ENCODE results near the gene TMEM191B. TPM values are rescaled to one million over a fixed set of nuclear protein-coding genes. Genes with fewer than 3 reads are reported as not detected.
"Not testable (repeated sequence)": the region's sequence is repeated elsewhere in the genome, so short reads cannot be mapped to it uniquely, and the experiment has no call there.

The TMEM191B gene
- total RNA-seq, 1 donor from 2014 or later, result 2.8 TPM

DNA sequence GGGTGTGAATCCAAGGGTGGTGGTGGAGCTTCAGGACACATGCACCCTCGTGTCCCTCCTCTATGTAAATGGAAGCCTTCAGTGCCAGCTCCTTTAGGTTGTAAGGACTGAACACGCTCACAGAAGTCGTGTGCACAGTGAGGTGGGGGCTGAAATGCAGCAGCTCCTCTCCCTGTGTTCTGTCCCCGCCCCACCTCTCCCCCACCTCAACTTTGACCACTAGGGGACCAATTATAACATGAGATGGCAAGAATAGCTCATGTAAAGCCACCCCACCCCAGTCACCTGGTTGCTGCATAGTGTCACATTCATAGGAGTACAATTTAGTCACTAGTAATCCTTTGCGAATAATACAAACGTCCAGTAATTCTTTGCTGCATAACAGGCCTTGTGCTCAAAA is 4.8 kb upstream of the TMEM191B start:
- not testable (repeated sequence) for DNase-seq (ENCODE audit: low read depth); H3K4me1 Mint-ChIP-seq (ENCODE audit: low read depth, unreplicated experiment); H3K79me2 ChIP-seq (ENCODE audit: insufficient read depth, low read length); H3K27me3 ChIP-seq (ENCODE audit: insufficient read depth, low read length); FAIRE-seq; H2AFZ ChIP-seq (ENCODE audit: low read depth, low read length); H3K36me3 Mint-ChIP-seq (ENCODE audit: low read depth, unreplicated experiment); H3K4me2 ChIP-seq (ENCODE audit: low read length); H3K9me3 ChIP-seq (ENCODE audit: insufficient read depth, low read depth, low read length); H3K4me3 Mint-ChIP-seq (ENCODE audit: unreplicated experiment); H3K27ac ChIP-seq (ENCODE audit: low read depth, low read length); H3K4me3 ChIP-seq (ENCODE audit: insufficient read depth, low read depth, low read length); H3K4me1 ChIP-seq (ENCODE audit: insufficient read depth, low read length); H4K20me1 ChIP-seq (ENCODE audit: insufficient read depth, low read length); H3K36me3 ChIP-seq (ENCODE audit: insufficient read depth, low read length); H3K9me3 Mint-ChIP-seq (ENCODE audit: unreplicated experiment); H3K9ac ChIP-seq (ENCODE audit: low read length); H3K27me3 Mint-ChIP-seq (ENCODE audit: low read depth, unreplicated experiment); H3K27ac Mint-ChIP-seq (ENCODE audit: unreplicated experiment)

GRCh38 chr22:18523328-18523727 is 4.3 kb upstream of the TMEM191B start:
- H3K36me3 Mint-ChIP-seq (ENCODE audit: low read depth, unreplicated experiment); FAIRE-seq; H3K27me3 Mint-ChIP-seq (ENCODE audit: low read depth, unreplicated experiment); H3K4me1 ChIP-seq (ENCODE audit: insufficient read depth, low read length); H3K9ac ChIP-seq (ENCODE audit: low read length); H3K4me2 ChIP-seq (ENCODE audit: low read length); DNase-seq (ENCODE audit: low read depth); H3K4me3 ChIP-seq (ENCODE audit: insufficient read depth, low read depth, low read length); H3K9me3 ChIP-seq (ENCODE audit: insufficient read depth, low read depth, low read length); H3K27me3 ChIP-seq (ENCODE audit: insufficient read depth, low read length); H3K4me1 Mint-ChIP-seq (ENCODE audit: low read depth, unreplicated experiment); H3K27ac Mint-ChIP-seq (ENCODE audit: unreplicated experiment); H4K20me1 ChIP-seq (ENCODE audit: insufficient read depth, low read length); H3K4me3 Mint-ChIP-seq (ENCODE audit: unreplicated experiment); H3K79me2 ChIP-seq (ENCODE audit: insufficient read depth, low read length); H3K27ac ChIP-seq (ENCODE audit: low read depth, low read length); H2AFZ ChIP-seq (ENCODE audit: low read depth, low read length); H3K9me3 Mint-ChIP-seq (ENCODE audit: unreplicated experiment); H3K36me3 ChIP-seq (ENCODE audit: insufficient read depth, low read length): not testable (repeated sequence)

DNA sequence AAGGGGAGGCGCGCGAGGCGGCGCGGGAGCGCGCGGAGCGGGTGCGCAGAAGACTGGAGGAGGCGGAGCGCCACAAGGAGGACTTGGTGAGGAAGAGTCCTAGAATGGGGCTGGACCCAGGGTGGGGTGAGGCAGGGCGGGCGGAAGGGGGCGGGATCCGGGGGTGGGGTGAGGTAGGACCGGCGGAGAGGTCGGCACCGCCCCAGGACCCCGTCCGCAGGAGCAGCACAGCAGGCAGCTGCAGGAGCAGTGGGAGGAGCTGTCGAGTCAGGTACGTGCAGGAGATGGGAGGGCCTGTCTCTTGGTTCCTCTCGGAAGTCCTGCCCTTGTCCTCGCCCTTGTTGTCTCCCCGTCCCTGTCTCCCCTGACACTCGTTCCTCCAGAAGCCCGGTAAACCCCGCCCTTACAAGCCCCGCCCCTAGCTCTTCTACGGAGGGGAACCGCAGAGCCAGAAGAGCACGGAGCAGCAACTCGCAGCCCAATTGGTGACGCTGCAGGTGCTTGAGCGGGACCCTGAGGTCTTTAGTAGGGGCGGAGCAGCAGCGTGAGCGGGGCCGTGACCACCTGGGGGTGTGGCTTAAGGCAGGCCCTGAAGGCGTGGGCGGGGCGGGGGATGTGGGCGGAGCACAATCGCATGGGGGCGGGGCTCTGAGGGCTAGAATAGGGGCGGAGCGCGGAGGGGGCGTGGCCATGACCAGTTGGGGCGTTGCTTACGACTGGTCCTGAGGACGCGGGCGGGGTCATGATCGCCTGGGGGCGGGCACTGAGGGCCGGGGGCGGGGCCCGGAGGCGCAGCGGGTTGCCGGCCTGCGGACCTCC is 1.2 kb downstream of the TMEM191B start:
- H3K27ac Mint-ChIP-seq (ENCODE audit: unreplicated experiment), result peak overlapping the region; percentile 47
- not testable (repeated sequence) for H3K4me3 ChIP-seq (ENCODE audit: insufficient read depth, low read depth, low read length); H3K79me2 ChIP-seq (ENCODE audit: insufficient read depth, low read length); H3K9ac ChIP-seq (ENCODE audit: low read length); H3K4me1 ChIP-seq (ENCODE audit: insufficient read depth, low read length); H3K27me3 Mint-ChIP-seq (ENCODE audit: low read depth, unreplicated experiment); H3K27ac ChIP-seq (ENCODE audit: low read depth, low read length); H3K36me3 ChIP-seq (ENCODE audit: insufficient read depth, low read length); H3K4me1 Mint-ChIP-seq (ENCODE audit: low read depth, unreplicated experiment); FAIRE-seq; H3K4me2 ChIP-seq (ENCODE audit: low read length); H4K20me1 ChIP-seq (ENCODE audit: insufficient read depth, low read length); H3K27me3 ChIP-seq (ENCODE audit: insufficient read depth, low read length); H2AFZ ChIP-seq (ENCODE audit: low read depth, low read length); H3K9me3 Mint-ChIP-seq (ENCODE audit: unreplicated experiment); H3K9me3 ChIP-seq (ENCODE audit: insufficient read depth, low read depth, low read length); H3K36me3 Mint-ChIP-seq (ENCODE audit: low read depth, unreplicated experiment)
- peak overlapping the region; percentile 76 for H3K4me3 Mint-ChIP-seq (ENCODE audit: unreplicated experiment)
- DNase-seq (ENCODE audit: low read depth), result peak; percentile 22

- not testable (repeated sequence) for H3K27me3 Mint-ChIP-seq (ENCODE audit: low read depth, unreplicated experiment); H3K9me3 ChIP-seq (ENCODE audit: insufficient read depth, low read depth, low read length); H3K27ac Mint-ChIP-seq (ENCODE audit: unreplicated experiment); H3K27me3 ChIP-seq (ENCODE audit: insufficient read depth, low read length); H3K4me2 ChIP-seq (ENCODE audit: low read length); H3K4me1 Mint-ChIP-seq (ENCODE audit: low read depth, unreplicated experiment); FAIRE-seq; H3K9ac ChIP-seq (ENCODE audit: low read length); H3K4me3 ChIP-seq (ENCODE audit: insufficient read depth, low read depth, low read length); H4K20me1 ChIP-seq (ENCODE audit: insufficient read depth, low read length); H3K4me3 Mint-ChIP-seq (ENCODE audit: unreplicated experiment); H3K79me2 ChIP-seq (ENCODE audit: insufficient read depth, low read length); H2AFZ ChIP-seq (ENCODE audit: low read depth, low read length); H3K9me3 Mint-ChIP-seq (ENCODE audit: unreplicated experiment); H3K36me3 ChIP-seq (ENCODE audit: insufficient read depth, low read length); H3K27ac ChIP-seq (ENCODE audit: low read depth, low read length); H3K36me3 Mint-ChIP-seq (ENCODE audit: low read depth, unreplicated experiment); DNase-seq (ENCODE audit: low read depth); H3K4me1 ChIP-seq (ENCODE audit: insufficient read depth, low read length)
These were observed 2.0 kb downstream of the TMEM191B start for GRCh38 chr22:18529416-18530145.

DNA sequence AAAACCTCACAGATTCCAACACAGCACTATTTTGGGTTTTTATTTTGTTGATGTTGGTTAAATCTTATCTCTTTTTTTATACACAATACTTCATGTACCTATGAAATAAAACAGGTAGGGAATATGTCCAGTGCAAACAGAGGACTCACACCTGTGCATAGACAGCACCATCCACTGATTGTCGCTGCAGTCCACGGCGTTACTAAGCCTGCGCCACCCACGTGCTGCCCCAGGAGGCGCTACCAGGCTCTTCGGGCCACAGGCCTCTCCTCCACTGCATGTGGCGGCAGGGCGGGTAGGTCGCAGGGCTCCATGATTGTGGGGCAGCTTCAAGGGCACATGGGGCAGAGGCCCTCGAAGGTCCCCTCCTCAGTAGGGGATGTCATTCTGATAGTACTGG is 6.0 kb downstream of the TMEM191B start:
- not testable (repeated sequence) for H3K4me3 ChIP-seq (ENCODE audit: insufficient read depth, low read depth, low read length); H3K4me3 Mint-ChIP-seq (ENCODE audit: unreplicated experiment); FAIRE-seq; H3K36me3 Mint-ChIP-seq (ENCODE audit: low read depth, unreplicated experiment); H3K9ac ChIP-seq (ENCODE audit: low read length); H3K9me3 ChIP-seq (ENCODE audit: insufficient read depth, low read depth, low read length); H3K4me1 Mint-ChIP-seq (ENCODE audit: low read depth, unreplicated experiment); DNase-seq (ENCODE audit: low read depth); H3K27me3 ChIP-seq (ENCODE audit: insufficient read depth, low read length); H3K4me2 ChIP-seq (ENCODE audit: low read length); H3K9me3 Mint-ChIP-seq (ENCODE audit: unreplicated experiment); H3K27me3 Mint-ChIP-seq (ENCODE audit: low read depth, unreplicated experiment); H3K36me3 ChIP-seq (ENCODE audit: insufficient read depth, low read length); H3K27ac Mint-ChIP-seq (ENCODE audit: unreplicated experiment); H3K27ac ChIP-seq (ENCODE audit: low read depth, low read length); H3K4me1 ChIP-seq (ENCODE audit: insufficient read depth, low read length); H4K20me1 ChIP-seq (ENCODE audit: insufficient read depth, low read length); H2AFZ ChIP-seq (ENCODE audit: low read depth, low read length); H3K79me2 ChIP-seq (ENCODE audit: insufficient read depth, low read length)

GRCh38 chr22:18534315-18534714 is 6.7 kb downstream of the TMEM191B start:
- not testable (repeated sequence) for H3K4me1 ChIP-seq (ENCODE audit: insufficient read depth, low read length); H3K4me2 ChIP-seq (ENCODE audit: low read length); H3K4me1 Mint-ChIP-seq (ENCODE audit: low read depth, unreplicated experiment); FAIRE-seq; H3K27ac ChIP-seq (ENCODE audit: low read depth, low read length); DNase-seq (ENCODE audit: low read depth); H3K27me3 ChIP-seq (ENCODE audit: insufficient read depth, low read length); H3K9me3 ChIP-seq (ENCODE audit: insufficient read depth, low read depth, low read length); H3K9me3 Mint-ChIP-seq (ENCODE audit: unreplicated experiment); H3K36me3 Mint-ChIP-seq (ENCODE audit: low read depth, unreplicated experiment); H3K4me3 ChIP-seq (ENCODE audit: insufficient read depth, low read depth, low read length); H3K27ac Mint-ChIP-seq (ENCODE audit: unreplicated experiment); H3K79me2 ChIP-seq (ENCODE audit: insufficient read depth, low read length); H2AFZ ChIP-seq (ENCODE audit: low read depth, low read length); H3K27me3 Mint-ChIP-seq (ENCODE audit: low read depth, unreplicated experiment); H3K9ac ChIP-seq (ENCODE audit: low read length); H3K36me3 ChIP-seq (ENCODE audit: insufficient read depth, low read length); H4K20me1 ChIP-seq (ENCODE audit: insufficient read depth, low read length); H3K4me3 Mint-ChIP-seq (ENCODE audit: unreplicated experiment)
